GM12878 (cell line): ENCODE results near the gene DHX40. TPM values are rescaled to one million over a fixed set of nuclear protein-coding genes. Genes with fewer than 3 reads are reported as not detected.

Source experiments
- ATAC-seq: fragments of 200-7000 bp; cut with Tn5 transposase; 3 replicates; pipeline ENCODE4 v1.9.1; 2020; ENCODE audit warnings: mild to moderate bottlenecking, moderate library complexity
- BruUV-seq: library from RNA; stranded (reverse); fragments of 400-500 nt; replicated peaks from 2 replicates; lab custom pipeline; 2021; lab: Mats Ljungman, UMichigan
- CTCF ChIA-PET: fragments of 300-600 bp; sonication (Branson Sonifier 250); formaldehyde crosslinking; extraction: SDS; loops from one replicate; lab custom pipeline; 2021; ENCODE audit warnings: inconsistent platforms; lab: Yijun Ruan, JAX
- POLR2A ChIA-PET: fragments of 350-600 bp; formaldehyde crosslinking; extraction: SDS; loops from one replicate; lab custom pipeline; 2021; ENCODE audit warnings: inconsistent platforms; lab: Charles Lee
- RAD21 ChIA-PET: fragments of 300-600 bp; sonication (Branson Sonifier 250); formaldehyde crosslinking; loops from one replicate; lab custom pipeline; 2023; ENCODE audit warnings: antibody characterized with exemption; ENCODE audit not compliant: unreplicated experiment; lab: Charles Lee
- SMC1A ChIA-PET: fragments of 300-600 bp; sonication (Branson Sonifier 250); formaldehyde crosslinking; loops from one replicate; lab custom pipeline; 2023; ENCODE audit not compliant: unreplicated experiment, uncharacterized antibody; lab: Charles Lee
- DNase-seq: peaks from one replicate; pipeline ENCODE4 v3.0.0-alpha.2; 2011; ENCODE audit warnings: low read depth, low spot score
- FAIRE-seq: peaks from 3 replicates; lab custom pipeline; 2011; peaks lifted over from hg19 to GRCh38; lab: Jason Lieb, UNC
- H2AFZ ChIP-seq: 2 replicates; pipeline ENCODE4 v1.6.0; 2011; ENCODE audit warnings: low read depth, low read length, control low read depth; ENCODE audit not compliant: control insufficient read depth
- H3K27ac ChIP-seq: 2 replicates; pipeline ENCODE4 v1.5.1; 2011; ENCODE audit warnings: control low read depth; ENCODE audit not compliant: control insufficient read depth, insufficient read depth
- H3K27me3 ChIP-seq, 2 experiments: replicated peaks in 1 of 2; 2 replicates each; pipeline versions ENCODE4 v1.6.0 to v1.6.1; 2011; ENCODE audit warnings: low read length in 1 of 2; ENCODE audit not compliant: control insufficient read depth in 2 of 2, insufficient read depth in 2 of 2
- H3K36me3 ChIP-seq, 2 experiments: 2 replicates each; pipeline ENCODE4 v1.5.1; 2011; ENCODE audit warnings: low read length in 1 of 2; ENCODE audit not compliant: control insufficient read depth in 2 of 2, insufficient read depth in 2 of 2
- H3K4me1 ChIP-seq: 2 replicates; pipeline ENCODE4 v1.6.1; 2011; ENCODE audit warnings: mild to moderate bottlenecking, low read length, moderate library complexity, mixed read lengths; ENCODE audit not compliant: control insufficient read depth, insufficient read depth
- H3K4me2 ChIP-seq: 2 replicates; pipeline ENCODE4 v1.6.0; 2011; ENCODE audit warnings: control low read depth; ENCODE audit not compliant: control insufficient read depth, insufficient read depth
- H3K4me3 ChIP-seq: fragments of 200-600 bp; sonication (generic); 2 replicates; pipeline ENCODE4 v1.5.1; 2016
- H3K79me2 ChIP-seq: 2 replicates; pipeline ENCODE4 v1.6.0; 2011; ENCODE audit warnings: low read length; ENCODE audit not compliant: control insufficient read depth, insufficient read depth
- H3K9ac ChIP-seq: 2 replicates; pipeline ENCODE4 v1.8.0; 2011; ENCODE audit warnings: low read length, control low read depth, mixed read lengths; ENCODE audit not compliant: control insufficient read depth, insufficient read depth
- H3K9me3 ChIP-seq: replicated peaks from 3 replicates; pipeline ENCODE4 v1.5.1; 2011; ENCODE audit warnings: mild to moderate bottlenecking, low read length; ENCODE audit not compliant: control insufficient read depth, insufficient read depth
- H4K20me1 ChIP-seq: 2 replicates; pipeline ENCODE4 v1.6.0; 2011; ENCODE audit not compliant: control insufficient read depth, insufficient read depth
- CHD1 ChIP-seq: IDR thresholded peaks from 2 replicates; pipeline ENCODE4 v1.6.1; 2012; ENCODE audit warnings: low read depth, low read length, improper control_type of control experiment
- ETV6 ChIP-seq, 2 experiments: fragments of 450-650 bp in 1 of 2; IDR thresholded peaks in 1 of 2; conservative IDR thresholded peaks in 1 of 2; 2 replicates each; pipeline ENCODE4 v1.6.1; 2014; ENCODE audit warnings: antibody characterized with exemption in 1 of 2, borderline replicate concordance in 1 of 2, low read depth in 1 of 2, mild to moderate bottlenecking in 1 of 2, moderate library complexity in 1 of 2
- MYB ChIP-seq: fragments of 150-350 bp; IDR thresholded peaks from 2 replicates; pipeline ENCODE4 v1.6.1; 2014; ENCODE audit warnings: mild to moderate bottlenecking, low read depth, low read length, borderline replicate concordance
- NFIC ChIP-seq: IDR thresholded peaks from 2 replicates; pipeline ENCODE4 v1.6.1; 2012; ENCODE audit warnings: low read depth, mild to moderate bottlenecking, inconsistent platforms, low read length, moderate library complexity
- SMC3 ChIP-seq: IDR thresholded peaks from 2 replicates; pipeline ENCODE4 v1.6.1; 2011; ENCODE audit warnings: low read length, improper control_type of control experiment, borderline replicate concordance
- SREBF1 ChIP-seq: IDR thresholded peaks from 2 replicates; pipeline ENCODE4 v1.6.1; 2012; ENCODE audit warnings: mild to moderate bottlenecking, low read length
- STAT1 ChIP-seq: fragments of 450-650 bp; conservative IDR thresholded peaks from 2 replicates; pipeline ENCODE4 v1.6.1; 2014; ENCODE audit warnings: antibody characterized with exemption, mild to moderate bottlenecking
- STAT3 ChIP-seq: IDR thresholded peaks from 2 replicates; pipeline ENCODE4 v1.6.1; 2011; ENCODE audit warnings: low read depth, low read length, improper control_type of control experiment
- WGBS: methylation state at CpG from one replicate; pipeline ENCODE4 v1.1.6; 2016; ENCODE audit warnings: low lambda C conversion rate; ENCODE audit not compliant: insufficient replicate concordance, insufficient coverage; ENCODE audit errors: missing lambda C conversion rate; 5-methylcytosine and 5-hydroxymethylcytosine counted together
- in situ Hi-C: fragments of 300-500 bp; cut with MboI; formaldehyde crosslinking; loops from 9 replicates; pipeline ENCODE4 v1.14.3; 2018; ENCODE audit warnings: mixed read lengths
- intact Hi-C: fragments of 100-400 bp; cut with micrococcal nuclease; formaldehyde crosslinking; loops from one replicate; pipeline ENCODE4 v1.14.2; 2022; ENCODE audit not compliant: unreplicated experiment
- polyA plus RNA-seq, 11 experiments: library from polyadenylated mRNA; depleted of rRNA in 4 of 11; unstranded in 6 of 11; stranded (reverse) in 5 of 11; fragments of >200 nt; fragmentation: Nextera tagmentation in 4 of 11; fragmentation: Illumina TruSeq in 1 of 11; extraction: Ambion mirVana in 4 of 11; extraction: Trizol in 1 of 11; gene quantifications; 1 replicate in 1 of 11; 2 replicates in 10 of 11; pipeline versions ENCODE4 v1.2.1 to v1.2.3, GENCODE V29; 2011 to 2016; ENCODE audit warnings: inconsistent platforms in 2 of 11, missing spikeins in 2 of 11, low read depth in 1 of 11
- total RNA-seq, 4 experiments: library from RNA; depleted of rRNA in 3 of 4; stranded (reverse); fragments of >200 nt in 3 of 4; fragmentation: Illumina TruSeq in 1 of 4; extraction: Trizol in 1 of 4; gene quantifications; 2 replicates each; pipeline versions ENCODE4 v1.2.1 to v1.2.3, GENCODE V29; 2013 to 2021
- TF ChIP-seq, protein P1 (sequence below): IDR thresholded peaks from 2 replicates; pipeline ENCODE4 v1.6.1; 2011; ENCODE audit warnings: mild to moderate bottlenecking, low read depth, low read length, moderate library complexity; ENCODE audit not compliant: insufficient replicate concordance

Gene DHX40
- total and polyA plus RNA-seq, 10 of the 15 experiments (the other 5 are each of a cell fraction or from before 2014, with no cell fraction given): 4.8 to 29.2 (median 12.0) TPM

DNA sequence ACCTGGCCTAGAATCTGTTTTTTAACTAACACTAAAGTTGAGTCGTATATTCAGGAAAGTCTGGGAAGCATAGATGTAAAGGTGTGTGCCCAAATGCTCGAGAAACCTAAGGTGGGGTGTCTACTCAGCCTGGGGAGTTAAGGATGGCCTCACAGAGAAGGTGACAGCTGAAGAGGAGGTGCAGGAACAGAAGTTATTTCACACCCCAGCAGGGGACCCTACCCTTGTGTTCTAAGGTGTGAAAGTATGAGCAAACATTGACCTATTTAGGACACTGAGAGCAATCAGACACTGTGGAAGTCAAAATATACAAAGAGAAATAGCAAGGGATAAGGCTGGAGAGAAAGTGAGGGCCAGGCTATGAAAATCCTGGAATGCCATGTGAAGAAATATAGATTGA, 49.0 kb upstream of the DHX40 start:
- Histone ChIP-seq H3K4me1 (no peaks in the 10 kb centered on the region), H3K9me3 (no peaks in the 10 kb centered on the region), H3K27ac (no peak overlapping the region), H3K4me2 (no peak overlapping the region), H4K20me1 (no peaks in the 10 kb centered on the region), H3K9ac (no peak overlapping the region), H3K36me3 (no peaks in the 10 kb centered on the region), H3K4me3 (no peak overlapping the region), H3K79me2 (no peaks in the 10 kb centered on the region), H2AFZ (no peak overlapping the region), H3K27me3 (no peaks in the 10 kb centered on the region)
- ChIA-PET SMC1A (interaction anchor here (1.4 kb wide), 1 partner anchor 206 kb away, joined by 4 read pairs; no protein-coding TSS in a partner anchor), RAD21 (no interaction called here), POLR2A (no interaction called here), CTCF (no interaction called here)
- WGBS: 25% methylated on average over 2 of the region's 2 CpGs
- no peak for TF ChIP-seq STAT3
- no peak for TF ChIP-seq ETV6 (conservative IDR thresholded peaks at IDR 0.05 in 1 of 2, IDR thresholded peaks at IDR 0.05 in 1 of 2; ENCODE audit: borderline replicate concordance in 1 of 2, low read depth in 1 of 2)
- TF ChIP-seq, protein P1, sequence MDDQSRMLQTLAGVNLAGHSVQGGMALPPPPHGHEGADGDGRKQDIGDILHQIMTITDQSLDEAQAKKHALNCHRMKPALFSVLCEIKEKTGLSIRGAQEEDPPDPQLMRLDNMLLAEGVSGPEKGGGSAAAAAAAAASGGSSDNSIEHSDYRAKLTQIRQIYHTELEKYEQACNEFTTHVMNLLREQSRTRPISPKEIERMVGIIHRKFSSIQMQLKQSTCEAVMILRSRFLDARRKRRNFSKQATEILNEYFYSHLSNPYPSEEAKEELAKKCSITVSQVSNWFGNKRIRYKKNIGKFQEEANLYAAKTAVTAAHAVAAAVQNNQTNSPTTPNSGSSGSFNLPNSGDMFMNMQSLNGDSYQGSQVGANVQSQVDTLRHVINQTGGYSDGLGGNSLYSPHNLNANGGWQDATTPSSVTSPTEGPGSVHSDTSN: no peak
- no peak for TF ChIP-seq SMC3
- TF ChIP-seq CHD1: no peak
- TF ChIP-seq MYB: no peak
- no peak for TF ChIP-seq NFIC
- no peak for TF ChIP-seq STAT1
- TF ChIP-seq SREBF1: no peak
- intact Hi-C loops: no loop called here
- no peak for ATAC-seq
- no peak for DNase-seq
- no TSS peak for BruUV-seq
- in situ Hi-C loops: no loop called here
- no peak for FAIRE-seq
